GM18505 (cell line): ENCODE measurements around the gene BOD1L2.

ENCODE experiments used
- ATAC-seq: cut with Tn5 transposase; IDR thresholded peaks from one replicate; pipeline ENCODE4 v1.9.1; 2021; ENCODE audit not compliant: unreplicated experiment
- POLR2A ChIP-seq: IDR thresholded peaks from 4 replicates; pipeline ENCODE4 v1.6.1; 2011; ENCODE audit warnings: borderline replicate concordance; ENCODE audit not compliant: insufficient read depth, insufficient read length; ENCODE audit errors: extremely low read depth

The BOD1L2 gene

DNA sequence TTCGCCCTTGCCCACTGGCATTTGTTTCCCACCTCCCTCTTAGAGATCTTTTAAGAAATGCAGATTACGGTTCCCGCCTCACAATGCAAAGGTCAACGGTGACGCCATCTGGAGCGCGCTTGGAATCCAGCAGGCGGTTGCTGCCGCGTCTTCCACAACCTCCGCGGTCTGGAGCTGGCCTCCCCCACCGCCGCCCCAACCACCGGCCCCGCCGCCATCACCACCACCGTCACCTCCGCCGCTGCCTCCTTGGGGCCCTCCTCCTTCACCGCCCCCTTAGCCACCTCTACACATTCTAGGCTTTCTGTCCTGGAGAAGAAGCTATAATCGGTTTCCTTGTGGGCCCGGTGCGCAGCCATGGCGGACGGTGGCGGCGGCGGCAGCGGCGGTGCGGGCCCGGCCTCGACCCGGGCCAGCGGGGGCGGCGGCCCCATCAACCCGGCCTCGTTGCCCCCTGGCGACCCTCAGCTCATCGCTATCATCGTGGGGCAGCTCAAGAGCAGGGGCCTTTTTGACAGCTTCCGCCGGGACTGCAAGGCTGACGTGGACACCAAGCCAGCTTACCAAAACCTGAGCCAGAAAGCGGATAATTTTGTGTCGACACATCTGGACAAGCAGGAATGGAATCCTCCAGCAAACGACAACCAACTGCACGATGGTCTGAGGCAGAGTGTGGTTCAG, at the start of gene BOD1L2:
Gene BOD1L2 (plus strand): TSS at position 132 of the 681 bp plus-strand sequence. CDS start 226 bp downstream, at position 358.
- no peak for TF ChIP-seq POLR2A
- no peak for ATAC-seq

DNA sequence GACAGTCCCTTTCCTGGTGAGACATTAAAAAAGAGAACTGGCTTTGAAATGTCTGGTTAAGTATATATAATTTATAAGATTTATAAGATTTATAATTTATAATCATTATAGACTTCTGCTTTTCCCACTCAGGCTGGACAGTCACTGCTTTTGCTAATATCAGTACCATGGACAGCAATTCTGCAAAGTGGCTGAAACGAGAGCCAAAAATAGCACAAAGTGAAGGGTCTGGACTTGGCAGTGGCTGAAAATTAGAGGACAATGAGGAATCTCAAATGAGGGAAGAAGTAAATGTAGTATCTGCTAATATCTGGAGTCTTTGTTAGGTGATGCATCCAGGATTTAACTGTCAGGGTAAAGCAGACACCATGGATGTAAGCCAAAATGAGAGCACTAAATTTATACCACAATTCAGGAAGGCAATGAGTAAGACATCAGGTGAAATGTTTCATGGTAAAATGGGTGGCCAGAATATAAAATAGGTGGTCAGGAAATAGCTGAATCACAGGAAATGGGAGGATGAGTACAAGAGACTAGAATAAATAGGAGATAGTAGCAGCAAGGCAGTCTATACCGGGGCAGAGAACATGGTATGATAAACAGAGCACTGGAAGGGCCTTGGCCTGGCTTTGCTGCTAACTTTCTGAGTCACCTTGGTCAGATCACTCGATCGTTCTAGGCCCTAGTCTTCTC, 39.6 kb upstream of the BOD1L2 start:
- no peak for TF ChIP-seq POLR2A
- no peak for ATAC-seq

DNA sequence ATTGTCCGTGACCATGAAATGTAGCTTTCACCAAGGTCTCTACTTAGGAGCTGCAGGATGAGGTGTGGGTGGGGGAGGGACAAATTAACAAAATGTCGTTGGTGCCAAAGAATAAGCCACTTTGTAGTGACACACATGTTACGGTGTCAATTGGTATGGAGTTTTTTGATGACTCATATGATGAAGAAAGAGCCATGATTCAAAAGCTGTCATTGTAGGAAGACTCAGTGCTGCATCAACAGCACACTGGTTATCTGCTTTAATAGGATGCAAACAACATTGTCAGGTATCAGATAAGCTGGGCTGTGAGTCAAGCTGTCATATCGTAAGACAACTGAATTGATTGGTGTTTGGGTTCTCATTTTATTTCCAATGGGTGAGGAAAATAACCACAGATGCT, 36.6 kb upstream of the BOD1L2 start:
- no peak for TF ChIP-seq POLR2A
- no peak for ATAC-seq

DNA sequence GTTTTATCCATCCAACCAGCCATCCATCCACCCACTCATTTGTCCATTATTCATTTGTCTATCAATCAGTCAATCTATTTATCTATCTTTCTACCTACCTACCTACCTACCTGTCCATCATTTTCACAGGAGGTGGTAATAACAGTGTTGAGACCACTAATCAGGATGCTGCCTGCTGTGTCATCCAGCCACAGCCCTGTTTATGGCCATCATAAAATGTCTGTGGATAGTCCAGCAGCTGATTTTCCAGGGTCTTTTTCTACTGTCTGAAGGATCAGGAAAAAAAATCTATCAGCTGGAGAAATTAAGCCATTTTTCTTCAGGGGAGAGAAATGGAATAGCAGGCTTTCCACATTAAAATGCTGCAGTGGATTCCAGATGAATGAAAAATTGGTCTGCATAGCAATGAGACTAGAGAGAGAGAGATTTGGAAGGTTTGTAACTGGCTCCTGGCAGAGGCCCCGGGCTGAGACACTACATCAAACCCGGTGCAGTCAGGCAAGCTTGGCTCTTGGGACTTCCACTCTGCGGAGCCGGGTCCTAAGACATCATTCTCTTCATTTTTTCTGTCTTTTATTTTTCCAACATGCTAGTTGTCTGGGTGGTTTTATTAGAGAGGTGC, 33.0 kb upstream of the BOD1L2 start:
- TF ChIP-seq POLR2A: no peak
- ATAC-seq: no peak

DNA sequence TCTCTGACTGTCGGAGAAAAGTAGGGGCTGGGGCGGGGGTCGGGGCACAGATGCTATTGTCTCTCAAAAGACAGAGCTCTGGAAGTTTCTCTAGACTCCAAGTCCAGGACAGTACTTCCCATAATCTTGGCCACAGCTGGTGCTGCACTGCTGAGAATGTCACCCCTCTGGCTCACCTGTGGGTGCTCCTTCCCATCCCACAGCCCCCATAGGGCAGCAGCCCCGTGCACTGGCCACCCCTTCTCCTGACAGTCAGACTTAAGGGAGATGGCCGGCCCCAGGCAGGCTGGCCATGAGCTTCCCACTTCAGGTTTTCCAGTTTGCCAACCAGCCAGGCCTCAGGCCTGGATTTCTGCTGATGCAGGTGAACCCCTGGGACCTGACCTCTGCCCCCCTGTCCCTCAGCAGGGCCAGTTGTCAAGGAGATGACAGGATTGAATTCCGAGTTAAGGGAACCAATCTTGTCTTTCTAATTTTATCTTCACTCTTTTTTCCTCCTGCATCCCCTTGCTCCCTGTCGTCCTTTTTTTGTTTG, 30.2 kb upstream of the BOD1L2 start:
- ATAC-seq: no peak
- no peak for TF ChIP-seq POLR2A

DNA sequence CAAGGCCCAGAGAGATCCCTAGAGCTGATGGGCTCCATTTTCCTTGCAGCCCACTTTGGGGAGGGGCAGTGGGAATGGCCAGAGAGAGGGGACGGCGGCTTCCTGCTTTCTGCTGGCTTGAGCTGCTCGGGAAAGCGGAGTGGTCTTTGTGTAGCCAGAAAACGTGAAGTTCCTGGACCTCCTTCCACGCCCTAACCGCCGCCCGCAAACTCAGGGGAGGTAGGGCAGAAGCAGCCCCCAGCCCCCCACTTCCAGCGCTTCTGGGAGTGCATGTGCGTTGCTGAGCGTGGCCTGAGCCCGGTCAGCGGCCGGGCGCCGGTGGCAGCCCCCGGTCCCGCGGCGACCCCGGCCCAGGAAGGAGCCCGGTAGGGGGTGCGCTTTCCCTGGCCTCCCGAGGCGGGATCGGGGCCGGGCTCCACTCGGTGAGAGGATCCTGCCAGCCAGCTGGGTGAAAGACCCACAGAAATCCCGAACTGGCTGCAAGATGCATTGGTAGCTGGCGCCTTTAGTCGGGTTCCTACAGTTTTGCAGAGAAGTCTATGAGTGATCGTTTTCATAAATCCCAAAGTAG, 25.3 kb upstream of the BOD1L2 start:
- no peak for ATAC-seq
- no peak for TF ChIP-seq POLR2A

DNA sequence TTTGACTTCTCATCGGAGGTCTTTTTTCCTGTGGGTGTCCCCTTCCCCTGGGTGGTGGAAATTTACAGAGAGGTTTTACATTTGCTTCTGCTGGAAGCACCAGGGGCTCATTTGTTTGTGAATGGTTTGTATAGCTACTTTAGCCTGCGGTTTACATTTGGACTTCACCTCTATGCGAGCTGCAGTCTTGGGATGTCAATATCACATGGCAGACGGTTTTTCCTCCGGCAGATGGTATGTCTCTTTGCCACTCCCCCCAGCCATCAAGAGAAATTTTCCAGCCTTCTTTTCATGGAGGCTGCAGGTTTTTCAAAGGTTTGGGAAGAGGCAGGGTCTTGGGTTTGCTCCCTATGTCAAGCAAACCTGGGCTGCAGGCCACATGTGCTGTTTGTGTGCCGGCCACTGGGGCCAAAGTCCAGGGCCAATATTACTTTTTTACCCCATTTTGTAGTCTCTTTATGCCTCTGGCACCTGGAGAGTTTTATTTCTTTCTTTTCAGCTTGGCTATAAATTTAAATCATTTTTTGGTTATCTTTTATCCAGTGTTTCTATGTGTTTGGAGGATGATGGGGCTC, 23.9 kb upstream of the BOD1L2 start:
- TF ChIP-seq POLR2A: no peak
- ATAC-seq: no peak

DNA sequence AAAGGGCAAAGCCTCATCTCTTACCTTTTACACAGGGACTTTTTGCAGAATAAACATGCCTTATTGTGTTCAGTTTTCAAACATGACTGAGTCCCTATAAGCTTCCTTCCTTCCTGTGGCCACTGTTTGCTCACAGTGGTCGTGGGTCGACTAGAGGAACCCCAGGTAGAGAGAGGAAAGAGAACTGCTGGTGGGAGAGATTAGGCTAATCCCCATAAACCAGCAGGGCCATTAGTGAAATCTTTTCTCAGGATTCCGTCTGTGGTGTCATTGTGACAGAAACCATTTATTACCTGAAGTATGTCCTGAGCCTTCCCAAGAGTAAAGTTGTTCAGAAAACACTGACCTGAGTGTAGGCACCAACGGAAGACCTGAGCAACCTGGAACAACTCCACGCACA, 21.3 kb upstream of the BOD1L2 start:
- no peak for TF ChIP-seq POLR2A
- ATAC-seq: no peak

DNA sequence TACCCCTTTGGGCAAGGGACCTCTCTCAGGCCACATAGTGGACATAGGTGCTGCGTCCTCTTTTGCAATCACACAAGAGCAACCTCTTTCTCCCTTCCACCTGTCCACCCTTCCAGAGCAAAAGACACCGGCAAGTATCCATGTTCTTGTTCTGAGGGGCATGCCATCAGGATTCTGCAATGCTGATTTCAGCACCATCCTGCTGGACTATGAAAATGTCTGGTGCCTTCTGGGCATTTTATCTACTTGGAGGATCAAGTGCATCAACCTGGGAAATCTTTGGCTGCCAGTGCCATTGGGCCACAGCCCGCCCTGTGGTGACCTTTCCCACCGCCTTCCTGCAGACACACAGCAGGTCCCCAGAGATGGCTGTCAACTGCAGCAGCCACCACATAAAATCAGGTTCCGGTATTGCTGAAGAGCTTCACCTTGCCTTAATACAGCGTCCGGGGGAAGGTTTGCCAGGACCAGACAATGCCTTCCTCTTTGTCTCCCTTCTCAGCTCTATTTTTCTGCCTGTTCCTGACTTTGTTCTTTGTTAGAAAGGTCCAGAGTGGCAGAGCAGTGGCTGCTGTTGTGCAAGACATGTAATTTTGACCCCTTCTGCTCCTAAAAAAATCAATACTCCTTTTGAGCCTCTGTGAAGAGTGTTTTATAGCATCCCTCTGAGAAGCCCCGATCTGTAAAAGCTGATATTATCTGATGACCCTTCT, 18.5 kb upstream of the BOD1L2 start:
- ATAC-seq: no peak
- no peak for TF ChIP-seq POLR2A

DNA sequence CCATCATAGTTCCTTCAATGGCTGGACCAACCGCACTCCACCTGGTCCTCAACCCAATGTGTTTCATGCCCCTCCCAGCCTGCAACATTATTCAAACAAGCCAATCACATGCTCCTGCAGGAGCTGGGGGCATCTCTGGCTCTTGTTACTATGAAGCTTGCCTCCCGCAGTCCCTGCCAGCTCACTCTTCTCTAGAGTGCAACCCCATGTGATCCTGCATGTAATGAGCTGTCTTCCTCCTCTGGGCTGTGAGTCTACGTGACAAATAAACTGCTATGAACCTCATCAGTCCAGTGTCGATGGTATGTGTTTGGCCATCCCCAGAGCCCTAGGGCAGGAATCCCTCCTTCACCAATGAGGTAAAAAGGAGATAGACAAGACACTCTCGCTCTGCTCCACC, 15.8 kb upstream of the BOD1L2 start:
- TF ChIP-seq POLR2A: no peak
- no peak for ATAC-seq

DNA sequence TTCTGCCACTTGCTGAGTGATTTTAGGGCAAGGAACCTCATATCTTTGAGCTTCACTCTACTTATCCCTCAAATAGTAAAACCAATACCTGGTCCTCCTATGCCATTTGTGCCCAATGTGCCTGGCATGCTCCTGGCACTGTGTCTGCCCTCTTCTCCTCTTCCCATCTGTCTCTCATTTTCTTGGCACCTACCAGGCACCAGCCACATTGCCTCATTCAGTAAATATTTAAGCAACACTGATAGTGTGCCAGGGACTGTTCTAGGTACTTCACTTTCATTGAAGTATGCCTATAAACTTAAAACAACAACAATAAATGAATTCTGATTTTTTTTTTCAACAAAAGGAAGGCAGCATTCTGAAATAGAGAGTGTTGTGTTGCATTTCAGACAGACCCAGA, 15.1 kb upstream of the BOD1L2 start:
- no peak for ATAC-seq
- TF ChIP-seq POLR2A: no peak

DNA sequence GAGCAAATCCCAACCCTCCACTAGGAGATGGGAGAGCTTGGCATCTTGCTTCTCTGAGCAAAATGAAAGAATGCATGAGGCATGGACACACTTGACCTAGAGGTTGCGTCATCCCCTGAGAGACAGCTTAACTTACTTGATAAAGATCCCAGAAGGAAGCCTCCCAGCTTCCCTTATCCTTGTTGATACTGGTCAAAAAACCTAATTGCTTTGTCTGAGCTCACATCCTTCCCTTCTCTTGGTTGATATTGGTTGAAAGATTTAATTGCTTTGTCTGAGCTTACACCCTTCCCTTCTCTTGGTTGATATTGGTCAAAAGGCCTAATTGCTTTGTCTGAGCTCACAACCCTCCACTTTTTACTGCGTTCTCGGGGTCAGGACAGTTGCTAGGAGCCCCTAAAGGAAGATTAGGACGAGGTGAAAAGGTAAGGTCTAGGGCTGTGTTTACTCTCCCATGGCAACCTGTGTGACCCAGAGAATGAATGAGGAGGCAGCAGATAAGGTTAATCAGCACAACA, 12.2 kb upstream of the BOD1L2 start:
- ATAC-seq: no peak
- TF ChIP-seq POLR2A: no peak

DNA sequence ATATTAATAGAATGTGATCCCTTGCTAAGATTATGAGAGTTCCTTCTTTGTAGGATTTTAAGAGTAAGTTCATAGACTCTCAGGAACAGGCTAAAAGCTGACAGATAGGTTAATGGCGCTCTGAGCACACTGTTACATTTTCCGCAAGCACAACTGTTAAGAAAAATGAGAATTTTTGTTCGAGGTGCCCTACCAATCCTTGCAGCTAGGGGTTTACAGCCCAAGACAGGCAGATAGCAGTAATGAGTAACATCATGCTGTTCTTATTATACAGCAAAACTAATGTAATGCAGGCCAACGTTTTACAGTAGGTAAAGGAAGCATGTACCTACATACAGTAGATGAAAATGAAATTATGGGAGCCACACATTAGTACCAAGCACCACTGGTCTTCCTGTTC, 11.2 kb upstream of the BOD1L2 start:
- ATAC-seq: no peak
- no peak for TF ChIP-seq POLR2A

DNA sequence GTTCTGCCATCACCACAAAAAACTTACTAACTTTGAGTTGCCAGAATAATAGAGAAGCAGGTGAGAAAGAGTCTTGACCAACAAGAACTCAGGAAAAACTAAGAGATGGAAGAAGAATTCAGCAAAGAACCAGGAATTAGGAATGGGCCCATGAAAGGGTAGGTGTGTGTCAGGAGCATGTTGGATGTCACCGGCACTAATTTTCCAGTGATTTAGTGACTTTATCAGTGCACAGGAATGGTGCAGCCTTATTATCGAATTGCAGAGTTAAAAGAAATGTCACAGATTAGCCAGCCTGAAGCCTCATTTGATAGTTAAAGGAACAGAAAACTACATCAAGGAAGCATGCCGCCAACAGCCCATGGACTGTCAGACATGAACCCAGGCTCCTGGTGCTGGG, 9.0 kb upstream of the BOD1L2 start:
- no peak for TF ChIP-seq POLR2A
- no peak for ATAC-seq
